ENCODE measurements around the gene NPBWR2.

NPBWR2 gene

GRCh38 chr20:64098471-64099013 lies 8.8 kb downstream of the NPBWR2 start:
- TF ChIP-seq POLR2A (IDR thresholded peaks at IDR 0.05; ENCODE audit: extremely low read depth, insufficient read length) (no peak), MAX (IDR thresholded peaks at IDR 0.05; ENCODE audit: low read depth, low read length) (no peak), CTCF (IDR thresholded peaks at IDR 0.05; ENCODE audit: low read depth, low read length) (no peak), MYC (IDR thresholded peaks at IDR 0.05; ENCODE audit: low read depth, low read length) (no peak)
- no peak for DNase-seq (ENCODE audit: low read depth)
- no peak overlapping the region for H3K4me3 ChIP-seq (ENCODE audit: low read depth, low read length)

GRCh38 chr20:64096535-64096934 lies 10.8 kb downstream of the NPBWR2 start:
- DNase-seq (ENCODE audit: low read depth), result no peak
- no peak for TF ChIP-seq POLR2A (IDR thresholded peaks at IDR 0.05; ENCODE audit: extremely low read depth, insufficient read length)
- TF ChIP-seq CTCF (IDR thresholded peaks at IDR 0.05; ENCODE audit: low read depth, low read length), result no peak
- TF ChIP-seq MAX (IDR thresholded peaks at IDR 0.05; ENCODE audit: low read depth, low read length), result no peak
- TF ChIP-seq MYC (IDR thresholded peaks at IDR 0.05; ENCODE audit: low read depth, low read length), result no peak
- no peak overlapping the region for H3K4me3 ChIP-seq (ENCODE audit: low read depth, low read length)

- no peak for DNase-seq (ENCODE audit: low read depth)
- TF ChIP-seq MYC (IDR thresholded peaks at IDR 0.05; ENCODE audit: low read depth, low read length) (no peak), CTCF (IDR thresholded peaks at IDR 0.05; ENCODE audit: low read depth, low read length) (no peak), POLR2A (IDR thresholded peaks at IDR 0.05; ENCODE audit: extremely low read depth, insufficient read length) (no peak), MAX (IDR thresholded peaks at IDR 0.05; ENCODE audit: low read depth, low read length) (no peak)
- H3K4me3 ChIP-seq (ENCODE audit: low read depth, low read length), result no peak overlapping the region
These were observed 11.4 kb downstream of the NPBWR2 start for GRCh38 chr20:64095927-64096326.

GRCh38 chr20:64095455-64095854 lies 11.9 kb downstream of the NPBWR2 start:
- DNase-seq (ENCODE audit: low read depth), result no peak
- H3K4me3 ChIP-seq (ENCODE audit: low read depth, low read length), result no peak overlapping the region
- TF ChIP-seq POLR2A (IDR thresholded peaks at IDR 0.05; ENCODE audit: extremely low read depth, insufficient read length), result no peak
- no peak for TF ChIP-seq MYC (IDR thresholded peaks at IDR 0.05; ENCODE audit: low read depth, low read length)
- TF ChIP-seq MAX (IDR thresholded peaks at IDR 0.05; ENCODE audit: low read depth, low read length), result no peak
- TF ChIP-seq CTCF (IDR thresholded peaks at IDR 0.05; ENCODE audit: low read depth, low read length), result no peak

- no peak for DNase-seq (ENCODE audit: low read depth)
- TF ChIP-seq CTCF (IDR thresholded peaks at IDR 0.05; ENCODE audit: low read depth, low read length) (no peak), MYC (IDR thresholded peaks at IDR 0.05; ENCODE audit: low read depth, low read length) (no peak), POLR2A (IDR thresholded peaks at IDR 0.05; ENCODE audit: extremely low read depth, insufficient read length) (no peak), MAX (IDR thresholded peaks at IDR 0.05; ENCODE audit: low read depth, low read length) (no peak)
- H3K4me3 ChIP-seq (ENCODE audit: low read depth, low read length), result no peak overlapping the region
These were observed 14.3 kb downstream of the NPBWR2 start for GRCh38 chr20:64093013-64093503.
